Ishikawa (cell line): ENCODE measurements around the gene ASTN1.

Source experiments
- CEBPB ChIP-seq: IDR thresholded peaks from 2 replicates; pipeline ENCODE4 v1.6.1; 2012
- CREB1 ChIP-seq: IDR thresholded peaks from 2 replicates; pipeline ENCODE4 v1.6.1; 2012; ENCODE audit warnings: low read depth
- EGR1 ChIP-seq: IDR thresholded peaks from 2 replicates; pipeline ENCODE4 v1.6.1; 2012
- EP300 ChIP-seq: IDR thresholded peaks from 2 replicates; pipeline ENCODE4 v1.6.1; 2012; ENCODE audit warnings: borderline replicate concordance
- FOXM1 ChIP-seq: IDR thresholded peaks from 2 replicates; pipeline ENCODE4 v1.6.1; 2012; ENCODE audit warnings: low read depth, borderline replicate concordance
- NFIC ChIP-seq: IDR thresholded peaks from 2 replicates; pipeline ENCODE4 v1.6.1; 2012
- RAD21 ChIP-seq: IDR thresholded peaks from 2 replicates; pipeline ENCODE4 v1.6.1; 2012; ENCODE audit warnings: low read depth
- TAF1 ChIP-seq: IDR thresholded peaks from 2 replicates; pipeline ENCODE4 v1.6.1; 2012; ENCODE audit warnings: low read depth, mild to moderate bottlenecking
- TCF12 ChIP-seq: IDR thresholded peaks from 2 replicates; pipeline ENCODE4 v1.6.1; 2012; ENCODE audit warnings: low read depth
- TEAD4 ChIP-seq: IDR thresholded peaks from 2 replicates; pipeline ENCODE4 v1.6.1; 2012
- YY1 ChIP-seq: IDR thresholded peaks from 2 replicates; pipeline ENCODE4 v1.6.1; 2012; ENCODE audit warnings: low read depth
- ZBTB7A ChIP-seq: IDR thresholded peaks from 2 replicates; pipeline ENCODE4 v1.6.1; 2012; ENCODE audit warnings: low read depth
- TF ChIP-seq, protein P1 (sequence below): IDR thresholded peaks from 2 replicates; pipeline ENCODE4 v1.6.1; 2012
- TF ChIP-seq, protein P2 (sequence below): IDR thresholded peaks from 2 replicates; pipeline ENCODE4 v1.6.1; 2012; ENCODE audit warnings: low read depth, mild to moderate bottlenecking
- TF ChIP-seq, protein P3 (sequence below): IDR thresholded peaks from 2 replicates; pipeline ENCODE4 v1.6.1; 2012

The ASTN1 gene

DNA sequence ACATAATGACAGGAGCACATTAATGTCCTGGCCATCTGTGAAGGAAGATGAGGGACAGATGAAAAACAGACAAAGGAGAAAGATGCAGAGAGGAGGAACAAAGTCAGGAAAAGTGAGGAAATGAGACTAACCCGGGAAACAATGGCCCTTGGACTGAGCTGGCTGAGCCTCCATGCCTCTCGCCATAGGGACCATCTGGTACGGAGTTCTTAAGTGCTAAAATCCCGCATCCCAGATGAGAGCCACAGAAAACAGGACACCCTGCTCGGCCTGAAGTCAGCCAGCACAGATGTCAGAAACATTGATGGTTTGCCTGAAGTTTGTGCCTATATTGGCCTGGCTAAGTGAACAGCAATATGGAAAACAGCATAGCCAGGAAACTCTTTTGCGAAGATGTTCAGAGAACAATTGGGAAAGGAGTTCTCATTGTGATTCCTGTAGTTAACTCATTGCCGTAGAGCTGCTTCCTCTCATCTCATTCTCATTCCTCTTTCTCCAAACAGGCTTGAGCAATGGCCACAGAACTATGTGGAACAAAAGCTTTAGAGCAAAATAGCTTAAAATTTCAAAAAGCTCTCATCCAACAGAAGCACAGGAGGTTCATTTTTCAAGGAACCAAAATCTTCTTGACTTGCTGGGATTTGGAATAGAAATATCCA, 96.6 kb downstream of the ASTN1 start:
- TF ChIP-seq TEAD4, result no peak
- TF ChIP-seq RAD21, result no peak
- TF ChIP-seq TCF12, result no peak

DNA sequence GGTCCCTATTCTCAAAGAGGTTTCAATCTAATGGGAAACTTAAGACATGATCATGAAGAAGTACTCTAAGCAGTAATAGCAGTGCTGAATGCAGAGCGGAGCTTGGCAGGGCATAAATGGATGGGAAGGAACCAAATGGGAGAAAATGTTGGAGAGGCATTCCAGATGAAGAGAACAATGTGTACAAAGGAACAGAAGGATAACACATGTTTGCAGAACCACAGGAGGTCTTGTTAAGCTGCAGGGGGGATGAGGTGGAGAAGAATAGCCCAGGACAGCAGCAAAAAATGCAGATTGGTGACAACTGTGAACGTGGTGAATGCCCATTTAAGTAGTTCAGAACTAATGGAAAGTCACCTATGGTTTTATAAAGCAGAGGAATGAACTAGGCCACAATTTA, 99.1 kb downstream of the ASTN1 start:
- TF ChIP-seq ZBTB7A (no peak), EGR1 (no peak), FOXM1 (no peak), TCF12 (no peak), YY1 (no peak), CEBPB (no peak), NFIC (no peak), EP300 (no peak), TEAD4 (no peak), TAF1 (no peak), CREB1 (no peak), RAD21 (no peak)
- TF ChIP-seq, protein P1, sequence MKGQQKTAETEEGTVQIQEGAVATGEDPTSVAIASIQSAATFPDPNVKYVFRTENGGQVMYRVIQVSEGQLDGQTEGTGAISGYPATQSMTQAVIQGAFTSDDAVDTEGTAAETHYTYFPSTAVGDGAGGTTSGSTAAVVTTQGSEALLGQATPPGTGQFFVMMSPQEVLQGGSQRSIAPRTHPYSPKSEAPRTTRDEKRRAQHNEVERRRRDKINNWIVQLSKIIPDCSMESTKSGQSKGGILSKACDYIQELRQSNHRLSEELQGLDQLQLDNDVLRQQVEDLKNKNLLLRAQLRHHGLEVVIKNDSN, result no peak
- TF ChIP-seq, protein P2, sequence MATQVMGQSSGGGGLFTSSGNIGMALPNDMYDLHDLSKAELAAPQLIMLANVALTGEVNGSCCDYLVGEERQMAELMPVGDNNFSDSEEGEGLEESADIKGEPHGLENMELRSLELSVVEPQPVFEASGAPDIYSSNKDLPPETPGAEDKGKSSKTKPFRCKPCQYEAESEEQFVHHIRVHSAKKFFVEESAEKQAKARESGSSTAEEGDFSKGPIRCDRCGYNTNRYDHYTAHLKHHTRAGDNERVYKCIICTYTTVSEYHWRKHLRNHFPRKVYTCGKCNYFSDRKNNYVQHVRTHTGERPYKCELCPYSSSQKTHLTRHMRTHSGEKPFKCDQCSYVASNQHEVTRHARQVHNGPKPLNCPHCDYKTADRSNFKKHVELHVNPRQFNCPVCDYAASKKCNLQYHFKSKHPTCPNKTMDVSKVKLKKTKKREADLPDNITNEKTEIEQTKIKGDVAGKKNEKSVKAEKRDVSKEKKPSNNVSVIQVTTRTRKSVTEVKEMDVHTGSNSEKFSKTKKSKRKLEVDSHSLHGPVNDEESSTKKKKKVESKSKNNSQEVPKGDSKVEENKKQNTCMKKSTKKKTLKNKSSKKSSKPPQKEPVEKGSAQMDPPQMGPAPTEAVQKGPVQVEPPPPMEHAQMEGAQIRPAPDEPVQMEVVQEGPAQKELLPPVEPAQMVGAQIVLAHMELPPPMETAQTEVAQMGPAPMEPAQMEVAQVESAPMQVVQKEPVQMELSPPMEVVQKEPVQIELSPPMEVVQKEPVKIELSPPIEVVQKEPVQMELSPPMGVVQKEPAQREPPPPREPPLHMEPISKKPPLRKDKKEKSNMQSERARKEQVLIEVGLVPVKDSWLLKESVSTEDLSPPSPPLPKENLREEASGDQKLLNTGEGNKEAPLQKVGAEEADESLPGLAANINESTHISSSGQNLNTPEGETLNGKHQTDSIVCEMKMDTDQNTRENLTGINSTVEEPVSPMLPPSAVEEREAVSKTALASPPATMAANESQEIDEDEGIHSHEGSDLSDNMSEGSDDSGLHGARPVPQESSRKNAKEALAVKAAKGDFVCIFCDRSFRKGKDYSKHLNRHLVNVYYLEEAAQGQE, result no peak
- TF ChIP-seq, protein P3, sequence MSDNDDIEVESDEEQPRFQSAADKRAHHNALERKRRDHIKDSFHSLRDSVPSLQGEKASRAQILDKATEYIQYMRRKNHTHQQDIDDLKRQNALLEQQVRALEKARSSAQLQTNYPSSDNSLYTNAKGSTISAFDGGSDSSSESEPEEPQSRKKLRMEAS, result no peak

DNA sequence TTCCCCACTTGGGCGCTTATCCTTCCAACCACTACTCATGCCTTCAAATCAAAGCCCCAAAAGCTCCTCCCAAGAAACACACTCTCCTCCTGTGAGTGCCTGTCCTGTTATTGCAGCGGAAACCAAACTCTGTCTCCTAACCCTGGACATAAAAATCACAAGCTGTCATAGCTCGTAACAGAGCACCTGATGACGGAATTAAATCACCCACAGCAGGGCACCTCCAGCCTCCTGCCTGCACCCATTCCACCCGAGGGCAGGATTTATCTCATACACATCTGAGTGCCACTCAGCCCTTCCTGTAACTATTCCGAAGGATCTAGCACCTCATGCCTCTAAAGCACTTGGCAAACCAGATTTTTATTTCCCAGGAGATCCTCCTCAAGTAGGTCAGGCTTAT, 100.9 kb downstream of the ASTN1 start:
- no peak for TF ChIP-seq TEAD4

DNA sequence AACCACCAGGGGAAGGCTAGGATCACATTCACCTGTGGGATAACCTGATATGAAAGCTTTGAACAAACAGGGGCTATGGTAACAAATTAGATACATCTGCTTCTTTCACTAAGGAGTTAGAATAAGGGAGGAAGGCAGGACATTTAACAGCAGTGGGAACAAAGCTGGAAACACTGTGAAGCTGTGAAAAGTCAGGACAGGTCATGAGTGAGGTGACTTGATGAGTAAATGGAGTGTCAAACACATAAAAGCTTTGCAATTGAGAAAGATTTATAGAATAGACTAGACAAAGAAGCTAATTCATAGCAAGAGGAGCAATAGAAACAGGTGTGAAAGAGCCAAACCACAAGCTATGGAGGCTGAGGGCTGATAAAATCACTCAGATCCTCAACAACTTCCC, 110.0 kb downstream of the ASTN1 start:
- TF ChIP-seq EP300 (no peak), ZBTB7A (no peak), RAD21 (no peak)
- TF ChIP-seq, protein P3, result no peak
- TF ChIP-seq, protein P2, result no peak

DNA sequence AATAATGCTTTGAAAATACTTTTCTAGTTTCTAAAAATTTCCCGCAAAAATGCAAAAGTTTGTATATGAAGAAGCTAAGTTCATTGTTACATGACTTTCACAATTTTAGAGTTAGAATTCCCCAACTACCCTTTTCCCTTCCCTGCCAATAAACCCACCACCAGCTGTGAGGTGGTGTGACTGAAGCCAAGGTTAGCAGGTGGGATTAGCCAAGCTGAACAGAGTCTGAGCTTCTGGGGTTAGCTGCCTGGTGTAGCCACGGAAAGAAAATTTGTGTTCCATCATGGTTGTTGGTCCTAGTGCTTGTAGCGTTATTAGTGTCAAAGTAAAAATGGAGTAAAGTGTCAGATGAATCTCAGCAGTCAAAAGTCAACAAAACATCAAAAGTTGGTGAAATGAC, 110.9 kb downstream of the ASTN1 start:
- no peak for TF ChIP-seq YY1
- TF ChIP-seq NFIC, result no peak
- no peak for TF ChIP-seq EGR1
- TF ChIP-seq ZBTB7A, result no peak
- no peak for TF ChIP-seq RAD21
- TF ChIP-seq, protein P2, result no peak
- TF ChIP-seq EP300, result no peak
- TF ChIP-seq TAF1, result no peak
- no peak for TF ChIP-seq CREB1
- TF ChIP-seq FOXM1, result no peak
- no peak for TF ChIP-seq CEBPB
- no peak for TF ChIP-seq TEAD4
- TF ChIP-seq, protein P1, result no peak
- TF ChIP-seq, protein P3, result no peak
- TF ChIP-seq TCF12, result no peak
